HG02571 (cell line): Measurements from ENCODE around the gene ARHGAP18.

ENCODE experiments used
- ATAC-seq: cut with Tn5 transposase; IDR thresholded peaks from one replicate; pipeline ENCODE4 v1.9.1; 2021; ENCODE audit warnings: mild to moderate bottlenecking, moderate library complexity; ENCODE audit not compliant: unreplicated experiment

ARHGAP18 gene

DNA sequence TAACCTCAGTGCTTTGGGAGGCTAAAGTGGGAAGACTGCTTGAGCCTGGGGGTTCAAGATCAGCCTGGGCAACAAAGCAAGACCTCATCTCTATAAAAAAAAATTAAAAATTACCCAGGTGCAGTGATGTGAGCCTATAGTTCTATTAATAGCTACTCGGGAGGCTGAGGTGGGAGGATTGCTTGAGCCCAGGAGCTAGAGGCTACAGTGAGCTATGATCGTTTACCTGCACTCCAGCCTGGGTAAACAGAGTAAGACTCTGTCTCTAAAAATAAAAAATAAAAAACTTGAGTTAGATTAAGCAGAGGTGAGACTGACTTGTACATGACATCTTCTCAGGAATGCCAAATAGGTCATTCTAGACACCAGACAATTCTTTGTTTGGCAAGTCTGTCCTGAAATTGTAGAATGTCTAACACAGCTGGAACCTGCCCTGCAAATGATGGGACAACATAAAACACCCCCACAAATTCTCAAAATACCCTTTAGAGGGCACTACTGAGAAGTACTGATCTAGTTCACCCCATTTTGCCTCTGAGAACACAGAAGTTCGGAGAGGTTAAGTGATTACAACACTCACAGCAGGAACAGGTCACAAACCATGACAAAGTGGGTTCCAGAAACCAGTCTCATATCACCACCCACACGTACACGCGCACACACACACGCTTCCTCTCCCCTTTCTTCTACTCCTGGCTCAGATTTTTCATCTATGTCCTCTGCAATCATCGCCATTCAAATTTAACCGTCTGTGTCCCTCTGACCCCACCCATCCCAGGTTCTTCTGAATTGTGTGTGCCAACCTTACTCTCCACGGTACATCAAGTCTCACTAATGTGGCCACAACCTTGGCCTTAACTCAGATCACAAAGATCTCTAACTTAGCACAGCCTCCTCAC is 38.3 kb downstream of the ARHGAP18 start:
- peak; percentile 84 for ATAC-seq

DNA sequence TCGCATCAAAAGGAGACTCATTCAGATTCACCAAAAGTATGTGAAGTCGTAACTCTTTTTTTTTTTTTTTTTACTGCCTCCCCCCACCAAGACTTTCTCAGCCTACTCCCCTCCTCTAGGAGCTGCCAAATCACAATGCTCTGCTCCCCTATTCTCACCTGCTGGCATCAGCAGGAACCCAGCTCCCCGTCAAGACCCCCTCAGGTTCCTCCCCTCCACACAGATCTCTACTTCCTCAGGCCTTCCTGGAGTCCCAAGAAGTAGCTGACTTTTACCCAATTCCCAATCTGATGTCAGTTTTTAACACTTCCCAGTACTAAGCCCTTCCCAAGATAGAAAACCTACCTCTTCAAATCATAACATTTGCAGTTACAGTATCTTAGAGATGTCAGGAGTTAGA is 39.3 kb downstream of the ARHGAP18 start:
- ATAC-seq: no peak

DNA sequence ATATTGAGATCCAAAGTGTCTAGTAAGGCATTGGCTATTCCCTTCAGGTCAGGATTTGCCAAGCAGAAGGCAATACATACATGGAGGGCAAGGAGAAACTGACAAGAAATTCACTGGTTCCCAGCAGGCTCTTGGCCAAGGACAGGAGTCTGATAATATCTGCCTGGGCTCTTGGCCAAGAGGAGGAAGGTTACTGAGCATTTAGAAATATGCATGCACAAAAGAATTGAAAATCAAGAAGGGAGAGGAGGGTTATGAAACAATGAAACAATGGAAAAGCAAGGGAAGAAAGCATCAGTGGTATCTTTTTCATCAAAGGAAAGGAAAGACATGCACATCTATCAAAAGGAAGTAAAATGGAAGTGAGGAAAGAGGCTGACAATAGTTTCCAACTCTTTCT is 42.4 kb downstream of the ARHGAP18 start:
- ATAC-seq: no peak

DNA sequence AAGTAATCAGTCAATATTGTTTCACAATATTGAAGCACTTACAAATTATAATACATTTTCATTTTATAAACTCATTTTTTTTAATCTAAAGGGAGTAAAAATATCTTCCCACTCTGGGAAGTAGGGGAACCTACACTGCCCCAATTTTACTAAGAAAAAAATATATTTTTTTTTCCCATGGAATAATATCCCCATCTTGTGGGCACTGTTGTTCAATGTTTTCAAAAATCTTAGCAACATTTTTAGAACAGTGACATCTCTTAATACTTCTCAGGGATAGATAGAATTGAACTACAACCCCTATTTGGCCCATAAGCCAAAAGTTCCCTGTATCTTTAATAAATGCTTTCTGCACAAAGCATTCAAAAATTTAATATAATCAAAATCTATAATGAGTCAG is 42.9 kb downstream of the ARHGAP18 start:
- no peak for ATAC-seq

DNA sequence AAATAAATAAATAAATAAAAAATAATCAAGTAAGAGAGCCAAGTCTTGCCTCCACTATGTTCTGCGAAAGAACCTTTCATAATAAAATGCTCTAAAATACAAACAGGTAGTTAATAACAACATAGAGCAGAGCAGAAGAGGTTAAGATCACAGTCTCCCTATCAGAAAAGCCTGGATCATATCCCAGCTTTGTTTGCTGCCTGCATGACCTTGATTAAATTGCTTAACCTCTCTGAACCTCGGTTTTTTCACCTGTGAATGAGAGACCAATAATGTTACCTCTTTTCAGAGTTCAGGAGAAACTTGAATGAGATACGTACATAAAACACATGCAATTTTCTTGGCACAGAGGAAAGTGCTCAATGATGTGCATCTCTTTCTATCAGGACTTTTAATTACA is 44.4 kb downstream of the ARHGAP18 start:
- no peak for ATAC-seq

DNA sequence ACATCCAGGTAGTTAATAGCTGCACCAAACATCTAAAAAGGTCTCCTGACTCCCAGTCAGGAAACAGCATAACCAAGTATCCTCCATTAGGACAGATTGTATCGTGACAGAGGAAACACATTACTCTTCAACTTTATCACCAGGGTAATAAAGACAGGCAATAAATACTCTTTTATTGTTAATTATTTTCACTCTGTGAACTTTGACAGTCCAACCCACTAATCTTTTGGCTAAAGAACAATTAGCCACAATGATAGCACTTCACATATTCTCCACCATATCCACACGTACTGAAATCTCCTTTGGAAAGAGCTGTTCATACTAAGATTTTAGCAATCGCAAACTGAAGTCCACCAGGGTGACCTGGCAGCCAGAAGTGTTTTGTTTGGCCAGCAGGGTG is 46.4 kb downstream of the ARHGAP18 start:
- ATAC-seq: no peak

DNA sequence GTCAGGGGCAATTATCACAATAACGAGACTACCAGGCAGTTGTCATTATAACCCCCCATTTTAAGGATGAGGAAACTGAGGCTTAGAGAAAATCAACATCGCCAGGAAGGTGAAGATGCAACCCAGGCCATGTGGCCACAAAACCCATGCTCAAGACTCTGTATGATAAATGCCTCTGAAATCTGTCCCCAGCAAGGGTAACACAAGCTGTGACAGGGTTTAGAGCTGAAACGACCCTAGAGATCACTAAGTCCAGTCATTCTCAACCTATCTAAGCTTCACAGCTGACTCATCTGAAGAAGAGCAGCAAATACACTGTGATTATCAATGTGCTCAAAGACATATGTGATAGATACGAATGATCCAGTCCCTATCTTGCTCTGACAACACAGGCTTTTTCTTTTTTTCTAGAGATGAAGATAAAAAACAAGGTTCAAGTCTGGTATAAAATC is 47.0 kb downstream of the ARHGAP18 start:
- ATAC-seq: peak; percentile 51

DNA sequence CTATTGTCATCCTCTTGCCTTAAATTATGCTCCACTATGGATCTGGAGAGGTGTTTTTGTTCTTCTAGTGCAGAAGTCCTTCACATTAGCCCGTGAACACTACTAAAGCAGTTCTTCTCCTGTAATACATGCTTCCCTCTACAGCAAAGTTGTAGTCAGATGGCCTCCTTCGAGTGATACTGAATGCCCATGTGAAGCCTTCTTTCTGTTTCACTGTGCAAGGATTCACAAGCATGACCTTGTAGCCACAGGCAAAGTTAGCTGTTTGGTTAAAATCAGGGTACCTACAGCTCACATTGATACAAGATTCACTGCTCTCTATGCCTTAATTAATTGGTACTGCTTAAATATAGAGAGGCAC is 47.6 kb downstream of the ARHGAP18 start:
- peak; percentile 83 for ATAC-seq

DNA sequence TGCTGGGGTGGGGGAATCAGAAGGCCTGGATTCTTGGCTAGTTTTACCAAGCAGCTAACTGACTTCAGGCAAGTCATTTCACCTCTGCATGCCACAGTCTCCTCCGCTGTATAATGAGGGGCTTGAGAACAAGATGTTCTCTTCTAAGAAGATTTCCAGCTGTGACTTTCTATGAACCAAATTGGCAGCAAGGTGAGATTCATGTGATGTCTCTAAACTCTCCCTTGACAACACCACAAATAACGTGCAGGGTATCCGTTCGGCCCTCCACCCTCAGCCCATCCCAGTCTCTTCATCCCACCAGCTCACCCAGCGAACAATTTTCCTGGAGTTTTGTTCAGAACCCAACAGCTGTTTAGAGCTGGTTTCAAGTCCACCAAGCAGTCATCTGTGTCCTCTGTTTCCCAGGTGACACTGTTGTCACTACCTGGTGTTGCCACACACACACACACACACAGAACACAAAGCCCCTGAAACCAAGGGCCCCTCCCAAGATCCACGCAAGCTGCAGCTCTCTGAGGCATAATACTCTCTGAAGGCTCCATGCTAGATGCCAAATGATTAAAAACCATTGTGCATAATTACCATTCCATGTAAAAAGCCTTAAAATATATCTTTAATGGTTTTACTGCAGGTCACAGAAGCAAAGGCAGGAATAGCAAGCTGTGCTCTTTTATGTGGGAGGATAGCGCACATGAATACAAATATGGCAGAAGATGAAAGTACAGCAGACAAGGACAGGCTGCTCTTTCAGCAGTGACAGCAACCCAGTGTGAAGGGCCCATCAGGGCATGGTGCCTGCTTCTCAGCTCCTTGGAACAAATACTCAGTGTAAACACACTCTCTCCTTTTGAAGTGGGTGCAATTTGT is 48.2 kb downstream of the ARHGAP18 start:
- ATAC-seq: peak; percentile 32

DNA sequence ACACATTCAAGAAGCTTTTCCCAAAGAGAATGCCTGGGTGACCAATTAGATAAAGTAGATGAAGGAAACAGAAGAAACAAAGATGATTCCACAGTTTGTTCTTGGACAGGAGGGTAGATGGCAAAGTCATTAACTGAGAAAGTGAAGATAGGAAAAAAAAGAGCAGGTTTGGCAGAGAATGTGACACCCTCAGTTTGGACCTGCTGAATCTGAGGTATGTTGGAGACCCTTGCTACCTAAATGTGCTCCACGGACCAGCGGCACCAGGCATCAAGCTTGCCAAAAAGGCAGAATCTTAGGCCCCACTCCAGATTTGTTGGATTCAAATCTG is 49.7 kb downstream of the ARHGAP18 start:
- no peak for ATAC-seq

DNA sequence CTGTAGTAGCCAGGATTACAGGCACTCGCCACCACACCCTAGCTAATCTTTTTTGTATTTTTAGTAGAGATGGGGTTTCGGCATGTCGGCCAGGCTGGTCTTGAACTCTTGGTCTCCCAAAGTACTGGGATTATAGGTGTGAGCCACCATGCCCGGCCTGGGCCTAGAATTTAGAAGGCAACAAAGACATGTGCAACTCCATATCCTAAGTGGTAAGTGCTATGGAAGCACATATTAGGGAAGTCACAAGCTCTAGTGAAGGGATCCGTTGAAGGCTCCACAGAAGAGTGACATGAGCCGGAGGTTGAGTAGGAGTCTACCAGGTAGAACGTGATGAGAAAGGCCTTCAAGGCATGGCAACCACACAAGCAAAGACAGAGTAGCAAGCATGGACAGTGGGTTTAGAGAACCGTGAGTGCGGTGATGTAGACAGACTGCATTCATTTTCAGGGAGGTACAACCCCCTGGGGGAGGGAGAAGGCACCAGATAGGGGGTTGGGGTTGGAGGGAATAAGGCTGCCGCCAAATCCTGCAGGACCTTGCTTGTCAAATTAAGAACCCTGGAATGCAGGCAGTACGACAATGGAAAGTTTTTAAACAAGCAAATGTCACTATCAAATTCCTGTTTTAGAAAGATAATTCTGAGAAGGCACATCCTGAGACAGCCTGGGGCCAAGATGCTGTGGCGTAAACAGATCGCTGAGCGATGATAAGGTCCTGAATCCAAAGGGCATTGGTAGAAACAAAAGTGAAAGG is 50.2 kb downstream of the ARHGAP18 start:
- ATAC-seq: no peak

DNA sequence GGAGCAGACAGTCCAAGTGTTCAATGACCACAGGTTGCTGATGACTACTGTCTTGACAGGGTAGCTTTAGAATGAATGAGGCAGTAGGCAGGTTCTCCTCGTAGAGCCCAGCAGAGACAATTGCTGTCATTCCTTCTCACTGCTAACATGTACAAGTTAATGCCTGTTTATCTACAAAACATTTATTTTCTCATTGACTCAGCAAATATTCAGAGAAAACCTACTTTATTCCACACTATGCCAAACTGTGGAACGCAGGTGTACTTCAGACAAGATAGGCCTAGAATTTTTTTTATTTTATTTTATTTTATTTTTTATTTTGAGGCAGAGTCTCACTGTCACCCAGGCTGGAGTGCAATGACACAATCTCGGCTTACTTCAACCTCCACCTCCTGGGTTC is 50.8 kb downstream of the ARHGAP18 start:
- no peak for ATAC-seq

DNA sequence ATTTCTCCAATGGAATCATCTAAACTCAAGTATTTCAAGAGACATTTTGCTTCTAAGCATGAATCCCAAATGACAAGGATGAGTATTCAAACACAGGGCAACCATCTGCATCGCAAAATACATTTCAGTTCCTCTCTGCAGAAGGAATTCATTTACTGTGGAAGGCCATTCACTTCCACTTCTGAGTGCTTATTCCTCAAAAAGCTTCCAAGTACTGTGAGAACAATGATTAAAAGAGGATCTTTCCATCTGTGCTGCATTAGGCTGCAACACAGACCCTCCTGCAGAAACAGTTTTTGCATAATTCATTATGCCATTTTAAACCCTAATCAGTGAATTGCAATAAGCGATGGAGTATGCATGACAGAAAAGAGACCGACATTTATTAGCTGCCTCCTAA is 52.5 kb downstream of the ARHGAP18 start:
- ATAC-seq: no peak

DNA sequence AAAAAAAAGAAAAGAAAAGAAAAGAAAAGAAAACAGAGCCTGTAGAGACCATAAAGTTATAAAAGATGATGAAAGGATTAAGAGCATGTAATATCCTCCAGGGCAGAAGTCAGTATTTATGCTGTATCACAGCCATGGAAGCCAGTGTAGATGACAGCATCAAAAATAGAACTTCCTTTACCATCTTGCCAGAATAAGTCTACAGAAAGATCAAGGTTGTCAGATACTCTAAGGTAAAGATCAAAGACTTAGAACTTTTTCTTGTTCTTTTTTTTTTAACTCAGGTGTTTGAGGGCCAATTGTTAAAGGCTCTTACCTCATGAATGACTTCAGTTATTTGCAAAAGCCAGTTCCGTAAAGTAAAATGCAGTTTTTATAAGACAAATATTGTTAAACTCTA is 54.6 kb downstream of the ARHGAP18 start:
- no peak for ATAC-seq

DNA sequence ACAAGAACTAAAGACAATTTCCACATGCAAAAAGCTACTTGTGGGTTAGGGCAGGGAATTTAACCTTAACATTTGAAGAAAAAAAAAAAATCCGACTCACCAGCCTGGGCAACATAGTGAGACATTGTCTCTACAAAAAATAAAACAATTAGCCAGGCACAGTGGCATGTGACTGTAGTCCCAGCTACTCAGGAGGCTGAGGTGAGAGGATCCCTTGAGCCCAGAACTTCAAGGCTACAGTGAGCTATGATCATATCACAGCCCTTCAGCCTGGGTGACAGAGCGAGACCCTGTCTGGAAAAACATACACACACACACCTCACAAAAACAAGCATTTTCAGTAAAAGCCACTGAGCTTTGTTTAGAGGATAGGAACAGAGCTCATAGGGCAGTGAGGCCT is 56.2 kb downstream of the ARHGAP18 start:
- no peak for ATAC-seq

DNA sequence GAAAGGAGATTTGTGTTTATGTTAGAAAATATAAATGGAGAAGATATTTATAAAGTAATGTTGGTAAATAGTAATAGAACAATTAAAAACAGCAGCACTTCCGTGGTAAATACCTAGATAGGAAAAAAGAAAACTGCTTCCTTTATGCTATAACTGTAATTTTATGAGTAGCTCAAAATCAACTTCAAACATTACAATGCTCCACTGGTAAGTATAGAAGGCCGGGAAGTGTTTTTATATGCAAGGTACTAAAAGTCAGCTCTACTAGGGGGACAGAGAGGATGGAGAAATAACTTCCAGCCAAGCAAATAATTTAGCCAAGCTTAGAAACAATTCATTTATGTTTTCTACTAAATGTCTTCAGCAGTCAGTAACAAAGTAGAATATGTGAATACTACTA is 56.7 kb downstream of the ARHGAP18 start:
- ATAC-seq: no peak

DNA sequence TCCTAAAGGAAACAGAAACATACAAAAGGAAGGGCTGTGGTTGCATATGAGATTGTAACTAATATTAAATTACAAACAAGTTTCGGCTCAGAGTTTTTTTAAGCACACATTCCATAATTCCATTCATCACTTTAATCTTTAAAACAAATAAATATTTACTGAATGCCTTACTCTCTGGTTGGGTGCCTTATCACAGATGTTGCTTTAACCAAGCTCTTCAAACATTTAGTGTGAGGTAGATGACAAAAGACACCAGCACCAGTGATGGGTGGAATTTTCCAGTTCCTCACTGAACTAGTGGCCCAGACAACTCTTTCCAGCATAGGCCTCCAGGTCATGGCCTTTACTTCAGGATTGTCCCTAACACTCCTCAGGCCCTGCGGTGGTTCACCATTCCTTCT is 58.7 kb downstream of the ARHGAP18 start:
- no peak for ATAC-seq

DNA sequence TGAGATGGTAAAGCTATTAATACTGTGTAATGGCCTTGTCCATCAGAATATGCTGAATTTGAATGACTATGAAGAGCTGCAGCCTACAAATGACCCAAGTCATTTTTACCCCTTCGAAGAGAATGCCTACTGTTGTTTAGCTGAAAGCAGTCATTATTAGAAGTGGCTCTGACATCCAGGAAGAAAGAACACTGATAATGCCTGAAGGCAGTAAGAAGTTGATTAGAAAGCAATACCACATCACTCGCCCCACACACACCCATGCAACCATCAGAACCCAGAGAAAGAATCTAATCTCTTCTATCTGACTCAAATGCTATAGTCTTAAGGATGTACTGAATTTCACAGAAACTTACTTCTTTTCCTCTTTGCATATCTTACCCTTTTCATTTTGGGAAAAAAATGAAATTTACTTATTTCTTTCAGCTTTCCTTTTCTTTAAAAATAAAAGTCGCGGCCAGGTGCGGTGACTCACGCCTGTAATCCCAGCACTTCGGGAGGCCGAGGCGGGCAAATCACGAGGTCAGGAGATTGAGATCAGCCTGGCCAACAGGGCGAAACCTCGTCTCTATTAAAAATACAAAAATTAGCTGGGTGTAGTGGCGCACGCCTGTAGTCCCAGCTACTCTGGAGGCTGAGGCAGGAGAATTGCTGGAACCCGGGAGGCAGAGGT is 61.0 kb downstream of the ARHGAP18 start:
- no peak for ATAC-seq

DNA sequence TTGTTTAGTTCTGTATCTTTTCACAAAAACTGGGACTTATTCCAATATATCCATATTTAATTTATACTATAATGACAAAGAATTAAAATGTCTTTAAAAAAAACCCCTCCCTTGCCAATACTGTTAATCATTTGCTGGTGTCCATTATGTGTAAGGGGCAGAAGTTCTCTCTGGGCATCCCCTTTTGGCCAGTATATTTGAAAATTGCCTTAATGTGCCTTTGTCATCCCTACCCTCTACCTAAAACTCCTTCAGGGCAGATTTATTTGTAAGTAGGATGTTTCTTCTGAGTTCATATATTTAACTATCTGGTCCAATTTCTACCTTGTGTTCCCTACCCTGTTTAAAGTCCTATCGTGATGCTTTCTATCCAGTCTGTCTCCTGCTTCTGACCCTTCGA is 62.9 kb downstream of the ARHGAP18 start:
- peak; percentile 34 for ATAC-seq

DNA sequence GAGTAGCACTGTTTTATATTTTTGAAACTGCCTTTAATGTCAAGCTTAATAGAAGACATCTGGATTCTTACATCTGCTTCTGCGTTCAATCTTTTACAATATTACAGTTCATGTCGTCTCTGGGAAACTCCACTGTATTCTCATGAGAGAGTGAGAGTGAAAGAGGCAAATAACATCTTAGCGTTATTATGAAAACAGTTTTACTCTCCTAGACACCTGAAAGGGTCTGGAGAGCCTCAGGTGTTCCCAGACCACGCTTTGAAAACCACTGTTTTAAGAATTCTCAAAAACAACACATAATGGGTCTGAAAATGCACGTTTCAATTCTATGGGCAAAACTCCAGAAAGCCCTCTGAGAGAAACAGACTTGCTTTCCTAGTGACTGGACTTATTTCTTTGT is 63.3 kb downstream of the ARHGAP18 start:
- ATAC-seq: peak; percentile 84
